ENCODE data around the gene CHN2. TPM values are rescaled to one million over a fixed set of nuclear protein-coding genes. Genes with fewer than 3 reads are reported as not detected.

CHN2 gene
- total RNA-seq, 1 donor from 2014 or later: 8.0 TPM

- DNase-seq (ENCODE audit: low spot score in 2 of 2, unreplicated experiment in 2 of 2): no peak
- no peaks in the 10 kb centered on the region for H3K27me3 Mint-ChIP-seq (ENCODE audit: low read depth)
- H3K4me1 Mint-ChIP-seq: peaks cover 6% of the 10 kb centered on the region
- no peaks in the 10 kb centered on the region for H3K36me3 Mint-ChIP-seq
- no peak overlapping the region for H3K27ac Mint-ChIP-seq
- no peak for TF ChIP-seq CTCF (IDR thresholded peaks at IDR 0.05; ENCODE audit: unreplicated experiment)
- H3K9me3 Mint-ChIP-seq: no peaks in the 10 kb centered on the region
- H3K4me3 Mint-ChIP-seq: no peak overlapping the region
Measured at GRCh38 chr7:29381206-29382094, 186.9 kb downstream of the CHN2 start.

GRCh38 chr7:29384277-29384676 lies 189.7 kb downstream of the CHN2 start:
- Mint-ChIP-seq H3K36me3 (no peaks in the 10 kb centered on the region), H3K27me3 (ENCODE audit: low read depth) (no peaks in the 10 kb centered on the region), H3K4me1 (peaks cover 6% of the 10 kb centered on the region), H3K4me3 (no peak overlapping the region), H3K9me3 (no peaks in the 10 kb centered on the region), H3K27ac (no peak overlapping the region)
- DNase-seq (ENCODE audit: low spot score in 2 of 2, unreplicated experiment in 2 of 2): no peak
- TF ChIP-seq CTCF (IDR thresholded peaks at IDR 0.05; ENCODE audit: unreplicated experiment): no peak

GRCh38 chr7:29385214-29385814 lies 190.7 kb downstream of the CHN2 start:
- TF ChIP-seq CTCF (IDR thresholded peaks at IDR 0.05; ENCODE audit: unreplicated experiment): no peak
- peaks cover 6% of the 10 kb centered on the region for H3K4me1 Mint-ChIP-seq
- H3K27me3 Mint-ChIP-seq (ENCODE audit: low read depth): no peaks in the 10 kb centered on the region
- no peak overlapping the region for H3K27ac Mint-ChIP-seq
- H3K36me3 Mint-ChIP-seq: no peaks in the 10 kb centered on the region
- H3K9me3 Mint-ChIP-seq: no peaks in the 10 kb centered on the region
- no peak overlapping the region for H3K4me3 Mint-ChIP-seq
- DNase-seq (ENCODE audit: low spot score in 2 of 2, unreplicated experiment in 2 of 2): no peak

GRCh38 chr7:29386196-29386765 lies 191.7 kb downstream of the CHN2 start:
- Mint-ChIP-seq H3K4me3 (no peak overlapping the region), H3K27ac (no peak overlapping the region), H3K4me1 (peaks cover 6% of the 10 kb centered on the region), H3K36me3 (no peaks in the 10 kb centered on the region), H3K27me3 (ENCODE audit: low read depth) (peaks cover 1% of the 10 kb centered on the region), H3K9me3 (no peaks in the 10 kb centered on the region)
- no peak for DNase-seq (ENCODE audit: low spot score in 2 of 2, unreplicated experiment in 2 of 2)
- no peak for TF ChIP-seq CTCF (IDR thresholded peaks at IDR 0.05; ENCODE audit: unreplicated experiment)

GRCh38 chr7:29391262-29391661 lies 196.7 kb downstream of the CHN2 start:
- Mint-ChIP-seq H3K9me3 (no peaks in the 10 kb centered on the region), H3K27ac (no peak overlapping the region), H3K4me3 (no peak overlapping the region), H3K36me3 (no peaks in the 10 kb centered on the region), H3K27me3 (ENCODE audit: low read depth) (peaks cover 1% of the 10 kb centered on the region), H3K4me1 (no peaks in the 10 kb centered on the region)
- no peak for TF ChIP-seq CTCF (IDR thresholded peaks at IDR 0.05; ENCODE audit: unreplicated experiment)
- DNase-seq (ENCODE audit: low spot score in 2 of 2, unreplicated experiment in 2 of 2): no peak
